ENCODE results near the gene CPEB3.
"Not testable (repeated sequence)": the region's sequence is repeated elsewhere in the genome, so short reads cannot be mapped to it uniquely, and the experiment has no call there.

The CPEB3 gene

GRCh38 chr10:92267343-92267742 is 23.5 kb downstream of the CPEB3 start:
- DNase-seq (ENCODE audit: low read depth, low spot score): no peak

GRCh38 chr10:92265687-92266258 is 25.1 kb downstream of the CPEB3 start:
- DNase-seq (ENCODE audit: low read depth, low spot score): no peak

DNA sequence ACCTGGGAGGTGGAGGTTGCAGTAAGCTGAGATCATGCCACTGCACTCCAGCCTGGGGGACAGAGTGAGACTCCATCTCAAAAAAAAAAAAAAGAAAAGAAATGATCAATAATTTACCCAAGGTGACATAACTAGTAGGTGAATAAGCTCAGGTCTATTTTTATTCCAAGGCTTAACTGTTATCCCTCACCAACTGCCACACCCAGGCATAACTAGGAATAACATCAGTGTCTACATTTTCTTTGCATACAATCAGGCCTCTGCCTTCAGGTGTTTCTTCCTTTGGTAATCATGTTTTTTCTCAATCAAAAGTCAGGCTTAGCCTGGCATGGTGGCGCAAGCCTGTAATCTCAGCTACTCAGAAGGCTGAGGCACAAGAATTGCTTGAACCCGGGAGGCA is 26.6 kb downstream of the CPEB3 start:
- no peak for DNase-seq (ENCODE audit: low read depth, low spot score)

GRCh38 chr10:92263396-92263795 is 27.5 kb downstream of the CPEB3 start:
- DNase-seq (ENCODE audit: low read depth, low spot score): no peak

GRCh38 chr10:92248566-92248965 is 42.3 kb downstream of the CPEB3 start:
- DNase-seq (ENCODE audit: low read depth, low spot score): no peak

DNA sequence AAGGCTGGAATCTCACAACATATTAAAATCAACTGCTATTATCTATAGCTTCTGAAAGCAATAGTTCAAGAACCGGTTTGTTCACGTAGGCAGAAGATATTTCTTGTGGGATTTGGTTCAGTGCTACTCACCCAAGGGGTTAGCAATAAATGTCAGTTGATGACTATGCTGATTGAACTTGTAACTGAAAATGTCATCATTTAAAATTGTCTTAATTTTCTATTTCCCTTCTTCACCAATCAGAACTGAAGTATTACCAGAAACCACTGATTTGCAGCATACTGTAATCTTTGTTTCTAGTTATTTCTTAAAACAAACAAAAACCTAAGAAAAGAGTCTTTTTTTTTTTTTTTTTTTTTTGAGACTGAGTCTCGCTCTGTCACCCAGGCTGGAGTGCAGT is 46.1 kb downstream of the CPEB3 start:
- DNase-seq (ENCODE audit: low read depth, low spot score): no peak

DNA sequence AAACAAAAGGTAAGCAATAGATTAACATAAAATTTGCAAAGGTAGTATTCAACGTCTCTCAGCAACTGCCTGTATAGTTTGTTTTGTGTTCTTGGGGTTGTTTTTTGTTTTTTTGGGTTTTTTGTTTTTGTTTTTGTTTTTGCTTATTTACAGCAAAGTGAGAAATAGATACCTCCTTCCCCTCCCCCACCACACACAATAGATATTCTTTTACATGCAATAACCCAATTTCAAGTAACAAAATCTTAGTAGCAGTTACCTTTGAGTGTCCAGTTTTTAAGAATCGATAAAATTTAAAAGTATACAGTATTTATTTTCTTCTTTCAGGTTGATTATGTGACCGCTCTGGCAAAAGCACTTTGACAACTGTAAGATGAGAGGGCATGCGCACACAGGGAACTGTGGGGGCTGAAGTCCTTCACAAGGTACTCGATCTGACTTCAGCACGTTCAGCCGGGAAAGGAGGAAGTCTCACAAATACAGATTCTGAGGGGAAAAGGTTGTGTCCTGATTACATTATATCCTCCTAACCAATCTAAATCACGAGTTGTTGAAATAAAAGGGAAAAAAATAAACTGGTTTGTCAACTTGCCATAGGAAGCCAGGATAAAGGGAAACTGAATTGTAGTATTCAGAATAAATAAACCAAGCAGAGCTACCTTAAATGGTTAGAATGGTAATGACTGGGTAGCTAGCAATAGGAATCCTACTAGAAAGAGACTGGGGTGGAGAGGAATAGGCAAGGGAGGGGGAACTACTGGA is 47.8 kb downstream of the CPEB3 start:
- peak; percentile 15 for DNase-seq (ENCODE audit: low read depth, low spot score)

DNA sequence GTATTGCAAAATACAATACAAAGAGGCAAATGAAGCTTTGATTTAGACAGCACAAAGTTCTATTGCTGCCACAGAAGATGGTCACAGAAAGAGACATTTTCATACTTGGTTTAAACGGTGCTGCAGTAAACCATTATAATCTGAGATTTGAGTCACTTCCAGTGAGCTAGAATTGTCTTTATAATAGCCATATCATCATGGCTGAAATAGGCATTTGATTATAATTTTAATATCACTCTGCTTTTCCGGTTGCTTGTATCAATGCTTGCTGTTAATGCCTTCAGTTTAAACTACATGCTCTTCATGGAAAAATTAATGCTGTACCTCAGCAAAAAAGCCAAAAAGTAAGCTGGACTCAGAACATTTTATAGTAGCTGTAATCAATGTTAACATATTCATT is 48.5 kb downstream of the CPEB3 start:
- no peak for DNase-seq (ENCODE audit: low read depth, low spot score)

DNA sequence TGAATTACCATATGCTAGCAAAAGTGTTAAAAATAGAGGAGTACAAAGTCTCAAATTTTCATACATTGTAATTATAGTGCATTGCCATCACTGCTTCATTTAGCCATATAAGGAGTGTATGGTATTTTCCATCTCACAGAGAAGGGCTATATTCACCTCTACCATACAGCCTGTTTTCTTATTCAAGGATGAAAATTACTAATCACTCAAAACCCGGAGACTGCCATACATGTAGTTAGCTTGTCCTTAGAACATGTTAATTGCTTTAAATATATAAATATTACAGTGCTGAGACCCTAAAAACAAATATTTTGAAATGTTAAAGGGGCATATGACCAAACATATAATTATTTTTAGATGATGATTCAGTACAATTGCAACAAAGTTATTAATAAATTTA is 49.4 kb downstream of the CPEB3 start:
- no peak for DNase-seq (ENCODE audit: low read depth, low spot score)

GRCh38 chr10:92241158-92241500 is 49.7 kb downstream of the CPEB3 start:
- DNase-seq (ENCODE audit: low read depth, low spot score): no peak

DNA sequence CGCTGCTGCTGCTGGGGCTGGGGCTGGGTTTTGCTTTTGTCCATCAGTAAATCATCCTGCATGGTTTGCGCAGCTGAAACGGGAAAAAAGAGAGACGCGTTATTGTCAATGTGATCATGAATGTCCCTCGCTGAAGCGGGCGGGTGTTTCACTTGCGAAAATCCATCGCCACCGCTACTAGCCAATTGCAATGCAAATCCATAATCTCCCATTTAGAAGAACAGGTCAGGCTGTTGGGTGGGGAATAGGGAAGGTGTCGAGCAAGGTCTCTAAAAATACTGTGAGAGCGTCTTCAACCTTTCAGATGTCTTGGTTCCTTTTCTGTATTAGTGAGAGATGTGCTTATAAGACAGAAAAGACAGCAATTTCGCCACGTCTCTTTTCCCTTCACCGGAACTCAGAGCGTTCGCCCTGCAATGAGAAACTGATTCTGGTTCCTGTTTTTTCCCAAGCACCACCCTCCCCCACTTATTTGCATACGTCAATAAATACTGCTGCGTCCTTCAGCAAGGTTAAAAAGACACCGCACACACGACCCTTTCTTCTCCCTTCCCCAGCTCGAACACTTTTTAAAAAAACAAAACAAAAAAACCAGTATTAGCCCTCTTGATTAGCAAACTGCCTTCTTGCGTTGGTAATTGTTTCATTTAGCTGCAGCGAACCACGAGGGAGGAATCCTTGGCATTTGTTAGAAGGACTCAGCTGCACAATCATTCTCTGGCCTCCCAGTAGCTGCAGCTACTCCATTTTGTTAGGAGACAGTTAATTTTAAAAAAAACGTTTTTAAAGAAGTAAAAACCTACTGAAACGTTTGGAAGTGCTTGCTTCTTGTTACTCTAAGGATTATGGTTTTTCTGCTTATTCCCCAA is 50.4 kb downstream of the CPEB3 start:
- no peak for DNase-seq (ENCODE audit: low read depth, low spot score)

DNA sequence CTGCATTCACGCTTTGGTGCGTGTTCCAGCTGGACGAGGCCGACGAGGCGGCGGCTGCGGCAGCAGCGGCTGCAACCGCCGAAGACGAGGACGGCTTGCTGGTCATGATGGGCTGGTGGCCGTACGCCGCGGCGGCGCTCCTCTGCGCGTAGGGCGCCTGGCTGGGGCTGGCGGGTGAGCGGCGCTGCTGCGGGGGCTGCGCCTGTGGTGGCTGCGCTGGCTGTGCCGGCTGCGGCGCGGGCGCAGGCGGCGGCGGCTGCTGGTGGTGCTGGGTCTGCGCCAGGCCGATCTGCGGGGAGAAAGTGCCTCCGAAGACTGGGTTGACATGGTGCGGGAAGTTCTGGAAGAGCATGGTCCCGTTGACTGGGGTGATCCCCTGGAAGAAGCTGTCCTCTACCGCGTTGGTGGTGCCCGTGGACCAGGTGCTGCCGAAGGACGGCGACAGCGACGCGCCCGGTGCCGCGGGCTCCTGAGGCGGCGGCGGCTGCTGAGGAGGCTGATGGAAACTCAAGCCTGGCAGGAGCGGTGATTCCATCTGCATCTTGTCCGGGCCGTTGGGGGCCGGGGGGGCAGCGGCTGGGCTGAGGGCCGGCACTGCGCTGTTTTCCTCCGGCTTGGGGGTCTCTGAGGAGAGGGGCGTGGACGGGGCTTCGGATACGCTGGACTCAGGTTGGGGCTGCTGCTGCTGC is 51.1 kb downstream of the CPEB3 start:
- DNase-seq (ENCODE audit: low read depth, low spot score): no peak

DNA sequence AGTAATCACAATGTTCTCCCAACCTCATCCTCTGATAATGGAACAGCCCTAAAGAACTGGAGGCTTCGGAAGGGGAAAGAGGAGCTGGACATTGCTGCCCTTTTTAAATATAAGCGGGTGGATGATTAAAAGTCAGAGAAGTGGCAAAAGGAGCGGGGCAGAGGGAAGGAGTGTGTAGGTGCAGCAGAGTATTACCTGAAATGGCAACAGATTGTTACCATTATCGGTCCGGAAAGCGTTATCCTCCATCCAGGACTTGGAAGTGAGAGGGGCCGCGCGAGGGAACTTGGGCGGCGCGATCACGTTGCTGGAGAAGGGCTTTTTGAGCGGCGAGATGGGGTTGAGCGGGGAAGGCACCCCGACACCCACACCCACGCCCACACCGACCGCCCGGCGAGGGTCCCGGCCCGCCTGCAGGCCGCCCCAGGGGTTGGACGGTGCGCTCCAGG is 51.7 kb downstream of the CPEB3 start:
- no peak for DNase-seq (ENCODE audit: low read depth, low spot score)

- DNase-seq (ENCODE audit: low read depth, low spot score): no peak
Observed at GRCh38 chr10:92238586-92239098, 52.2 kb downstream of the CPEB3 start.

DNA sequence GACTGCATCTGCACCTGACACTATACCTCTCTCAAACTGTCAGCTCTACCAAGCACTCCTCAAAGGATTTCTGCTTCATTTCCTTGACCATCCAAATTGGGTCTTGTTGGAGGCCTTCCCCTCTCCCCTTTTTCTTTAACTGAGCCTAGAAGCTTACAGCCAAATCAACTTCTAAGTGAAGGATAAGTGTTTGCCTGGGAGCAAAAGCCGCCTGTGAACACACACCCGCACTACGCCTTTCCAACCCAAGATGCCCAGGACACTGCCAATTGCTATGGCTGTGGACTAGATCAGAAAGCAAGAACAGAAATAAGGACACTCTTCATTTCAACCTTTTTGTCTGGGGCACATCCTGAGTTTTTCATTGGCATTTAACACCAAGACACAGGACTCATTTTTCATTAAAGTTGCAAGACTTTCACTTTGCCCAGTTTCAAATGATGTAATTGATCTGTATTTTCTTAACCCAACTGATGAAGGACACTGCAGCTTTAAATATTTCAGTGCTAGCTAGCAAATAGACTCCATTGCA is 52.8 kb downstream of the CPEB3 start:
- no peak for DNase-seq (ENCODE audit: low read depth, low spot score)

DNA sequence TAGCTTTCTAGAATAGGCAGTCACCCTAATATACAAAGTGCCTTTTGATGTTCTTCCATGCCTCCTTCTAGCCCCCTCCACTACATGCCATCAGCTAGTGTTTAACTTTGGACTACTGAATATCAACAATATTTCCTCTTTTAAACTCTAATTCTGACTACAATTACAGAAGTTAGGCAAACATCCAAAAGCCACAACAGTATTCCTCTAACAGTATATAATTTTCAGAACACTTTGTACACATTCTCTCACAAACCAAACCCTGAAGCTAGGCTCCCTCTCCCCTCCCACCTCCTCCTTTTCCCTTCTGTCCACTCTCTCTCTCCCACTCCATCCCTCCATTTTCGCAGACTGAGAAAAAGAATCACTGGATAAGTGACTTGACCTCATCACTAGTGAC is 59.7 kb downstream of the CPEB3 start:
- DNase-seq (ENCODE audit: low read depth, low spot score): no peak

DNA sequence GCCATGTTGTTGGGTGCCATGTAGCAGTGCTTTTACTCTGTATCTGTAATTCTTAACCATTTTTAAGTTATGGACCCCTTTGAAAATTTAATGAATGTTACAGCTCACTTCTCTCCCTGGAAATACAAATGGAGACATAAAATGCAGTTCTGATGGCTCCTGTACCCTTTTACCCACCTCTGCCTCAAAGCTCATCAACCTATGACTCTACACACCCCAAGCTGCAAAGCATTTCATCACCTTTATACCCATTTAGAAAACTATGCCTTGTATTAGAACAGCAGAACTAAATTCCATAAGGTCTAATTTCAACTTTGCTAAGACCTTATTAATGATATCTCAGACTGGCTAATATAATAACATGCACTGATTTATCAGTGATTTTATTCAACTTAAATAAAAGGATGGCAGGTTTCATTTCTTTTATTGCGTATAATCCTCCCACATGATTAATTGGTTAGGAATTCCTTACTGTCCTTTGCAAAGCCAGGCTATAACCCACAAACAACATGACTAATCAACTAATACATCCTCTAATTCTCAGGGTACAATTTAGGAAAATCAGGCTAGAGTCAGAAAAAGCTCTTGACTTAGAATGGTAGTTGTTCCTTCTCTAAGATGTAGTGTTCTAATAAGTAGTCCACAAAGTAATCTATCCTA is 68.1 kb downstream of the CPEB3 start:
- DNase-seq (ENCODE audit: low read depth, low spot score): no peak

GRCh38 chr10:92219559-92219958 is 71.3 kb downstream of the CPEB3 start:
- no peak for DNase-seq (ENCODE audit: low read depth, low spot score)

GRCh38 chr10:92218569-92218968 is 72.3 kb downstream of the CPEB3 start:
- DNase-seq (ENCODE audit: low read depth, low spot score): no peak

GRCh38 chr10:92216608-92217007 is 74.3 kb downstream of the CPEB3 start:
- DNase-seq (ENCODE audit: low read depth, low spot score): not testable (repeated sequence)

DNA sequence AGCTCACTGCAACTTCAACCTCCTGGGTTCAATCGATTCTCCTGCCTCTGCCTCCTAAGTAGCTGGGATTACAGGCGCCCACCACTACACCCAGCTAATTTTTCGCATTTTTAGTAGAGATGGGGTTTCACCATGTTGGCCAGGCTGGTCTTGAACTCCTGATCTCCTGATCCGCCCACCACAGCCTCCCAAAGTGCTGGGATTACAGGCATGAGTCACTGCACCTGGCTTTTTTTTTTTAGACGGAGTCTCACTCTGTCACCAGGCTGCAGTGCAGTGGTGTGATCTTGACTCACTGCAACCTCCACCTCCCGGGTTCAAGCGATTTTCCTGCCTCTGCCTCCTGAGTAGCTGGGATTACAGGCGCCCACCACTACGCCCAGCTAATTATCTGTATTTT is 75.7 kb downstream of the CPEB3 start:
- not testable (repeated sequence) for DNase-seq (ENCODE audit: low read depth, low spot score)

Measured in activated naive CD8-positive, alpha-beta T cell treated with anti-CD3 and anti-CD28 coated beads, Interleukin-2, amount 50 U/mL, for 16 hours (primary cell).